Measurements from ENCODE around the gene WFS1. TPM values are rescaled to one million over a fixed set of nuclear protein-coding genes. Genes with fewer than 3 reads are reported as not detected.

The WFS1 gene
- total and polyA plus RNA-seq, 2 of the 4 experiments (the other 2 are of a cell fraction), result 9.7 to 42.4 TPM

GRCh38 chr4:6235901-6236640 is 33.6 kb upstream of the WFS1 start:
- no peak overlapping the region for H3K56ac ChIP-seq (ENCODE audit: extremely low read depth, insufficient read depth, low read length)
- no peak overlapping the region for H3K4me3 ChIP-seq (ENCODE audit: insufficient read depth, low read depth, low read length)
- H4K20me1 ChIP-seq (ENCODE audit: insufficient read depth, low read length), result no peaks in the 10 kb centered on the region
- BruUV-seq (replicated peaks), result no TSS peak
- DNase-seq, result no peak
- in situ Hi-C loops (cut with MboI; ENCODE audit: low sequenced_read_pairs), result no loop called here
- no peak overlapping the region for H2AK9ac ChIP-seq (replicated peaks; ENCODE audit: low read depth, low read length, poor library complexity)
- ChIA-PET CTCF (no interaction called here), POLR2A (ENCODE audit: unreplicated experiment) (no interaction called here)
- WGBS, 2 experiments (ENCODE audit: extremely low coverage in 2 of 2, insufficient read length in 1 of 2), result no CpG with 5 or more reads among the region's 17 CpGs
- H3K18ac ChIP-seq (ENCODE audit: low read depth, low read length), result no peak overlapping the region
- no peak overlapping the region for H2BK15ac ChIP-seq (ENCODE audit: low read depth, low read length)
- H3K4me1 ChIP-seq (ENCODE audit: control insufficient read depth, insufficient read depth, low read length), result no peaks in the 10 kb centered on the region
- no peak overlapping the region for H4K8ac ChIP-seq (ENCODE audit: low read depth in 2 of 2, low read length in 2 of 2)
- no peak overlapping the region for H2BK5ac ChIP-seq (ENCODE audit: low read depth, low read length, poor library complexity, severe bottlenecking)
- no peak overlapping the region for H3K27ac ChIP-seq (ENCODE audit: insufficient read depth, low read length)
- no peak for ATAC-seq (ENCODE audit: low read depth)
- H3K14ac ChIP-seq (replicated peaks; ENCODE audit: low read depth, low read length), result no peak overlapping the region
- dilution Hi-C loops (cut with HindIII; ENCODE audit: low sequenced_read_pairs, unreplicated experiment), result no loop called here
- H2BK20ac ChIP-seq (ENCODE audit: low read depth, low read length), result no peak overlapping the region
- H4K91ac ChIP-seq (ENCODE audit: insufficient read depth, low read depth, low read length), result no peak overlapping the region
- H2AK5ac ChIP-seq (ENCODE audit: low read depth, low read length), result no peak overlapping the region
- no peaks in the 10 kb centered on the region for H3K9me3 ChIP-seq (ENCODE audit: control insufficient read depth, insufficient read depth, low read length)
- no peak overlapping the region for H3K4ac ChIP-seq (ENCODE audit: low read depth, low read length)
- intact Hi-C loops (cut with micrococcal nuclease), result no loop called here
- TF ChIP-seq SMC3 (IDR thresholded peaks at IDR 0.05; ENCODE audit: low read depth, low read length), result no peak
- no peak for TF ChIP-seq MAZ (IDR thresholded peaks at IDR 0.05; ENCODE audit: borderline replicate concordance, low read depth, low read length)
- TF ChIP-seq USF2 (IDR thresholded peaks at IDR 0.05; ENCODE audit: low read depth, low read length), result no peak
- TF ChIP-seq CEBPB (IDR thresholded peaks at IDR 0.05; ENCODE audit: low read depth, low read length), result no peak
- no peak for TF ChIP-seq RAD21 (IDR thresholded peaks at IDR 0.05; ENCODE audit: low read length)
- no peak for TF ChIP-seq ELK1 (IDR thresholded peaks at IDR 0.05; ENCODE audit: borderline replicate concordance, low read depth, low read length)
- TF ChIP-seq FOS (IDR thresholded peaks at IDR 0.05; ENCODE audit: low read depth, low read length), result no peak
- no peak for TF ChIP-seq MAFK (IDR thresholded peaks at IDR 0.05; ENCODE audit: low read depth, low read length)
- no peak for TF ChIP-seq CTCF (conservative IDR thresholded peaks at IDR 0.05; ENCODE audit: low read depth, low read length)
- TF ChIP-seq POLR2A (IDR thresholded peaks at IDR 0.05; ENCODE audit: low read depth, low read length), result no peak
- TF ChIP-seq RFX5 (IDR thresholded peaks at IDR 0.05; ENCODE audit: low read depth, low read length), result no peak
- TF ChIP-seq BHLHE40 (IDR thresholded peaks at IDR 0.05; ENCODE audit: low read depth, low read length), result no peak
- TF ChIP-seq NFE2L2 (IDR thresholded peaks at IDR 0.05; ENCODE audit: low read depth, low read length), result no peak
- no peak for TF ChIP-seq MXI1 (IDR thresholded peaks at IDR 0.05; ENCODE audit: borderline replicate concordance, low read depth, low read length)
- no peak for TF ChIP-seq RCOR1 (IDR thresholded peaks at IDR 0.05; ENCODE audit: insufficient replicate concordance, low read length)
- no peak overlapping the region for H2AFZ ChIP-seq (replicated peaks; ENCODE audit: low read length, poor library complexity)
- H4K5ac ChIP-seq (ENCODE audit: low read depth, low read length), result no peak overlapping the region
- no peak overlapping the region for H3K23ac ChIP-seq (ENCODE audit: low read depth, low read length)
- H3K27me3 ChIP-seq (ENCODE audit: control insufficient read depth, insufficient read depth, low read length), result peaks cover 13% of the 10 kb centered on the region; the same call in 1 of the 2 replicates
- H3K9me1 ChIP-seq (ENCODE audit: insufficient read depth, low read length), result no peaks in the 10 kb centered on the region
- no peaks in the 10 kb centered on the region for H3K79me1 ChIP-seq (ENCODE audit: low read depth in 1 of 2, low read length in 2 of 2)
- H3K9ac ChIP-seq (ENCODE audit: low read depth, low read length), result no peak overlapping the region
- H3K4me2 ChIP-seq (ENCODE audit: low read depth, low read length), result no peak overlapping the region
- H3K36me3 ChIP-seq (ENCODE audit: control insufficient read depth, insufficient read depth, low read length), result no peaks in the 10 kb centered on the region
- H2BK120ac ChIP-seq (ENCODE audit: low read depth, low read length), result no peak overlapping the region

Measured in IMR-90 (cell line).